GM18868 (cell line): Measurements from ENCODE around the gene C12orf42.
A peak's percentile ranks its signal among the peaks of the same experiment; 100 is the strongest.
"Not testable (repeated sequence)": the region's sequence is repeated elsewhere in the genome, so short reads cannot be mapped to it uniquely, and the experiment has no call there.

ENCODE experiments used
- ATAC-seq: cut with Tn5 transposase; IDR thresholded peaks from one replicate; pipeline ENCODE4 v1.9.1; 2021; ENCODE audit warnings: mild to moderate bottlenecking, moderate library complexity; ENCODE audit not compliant: unreplicated experiment

C12orf42 gene

GRCh38 chr12:103425674-103426073, 70.1 kb downstream of the C12orf42 start:
- ATAC-seq, result not testable (repeated sequence)

DNA sequence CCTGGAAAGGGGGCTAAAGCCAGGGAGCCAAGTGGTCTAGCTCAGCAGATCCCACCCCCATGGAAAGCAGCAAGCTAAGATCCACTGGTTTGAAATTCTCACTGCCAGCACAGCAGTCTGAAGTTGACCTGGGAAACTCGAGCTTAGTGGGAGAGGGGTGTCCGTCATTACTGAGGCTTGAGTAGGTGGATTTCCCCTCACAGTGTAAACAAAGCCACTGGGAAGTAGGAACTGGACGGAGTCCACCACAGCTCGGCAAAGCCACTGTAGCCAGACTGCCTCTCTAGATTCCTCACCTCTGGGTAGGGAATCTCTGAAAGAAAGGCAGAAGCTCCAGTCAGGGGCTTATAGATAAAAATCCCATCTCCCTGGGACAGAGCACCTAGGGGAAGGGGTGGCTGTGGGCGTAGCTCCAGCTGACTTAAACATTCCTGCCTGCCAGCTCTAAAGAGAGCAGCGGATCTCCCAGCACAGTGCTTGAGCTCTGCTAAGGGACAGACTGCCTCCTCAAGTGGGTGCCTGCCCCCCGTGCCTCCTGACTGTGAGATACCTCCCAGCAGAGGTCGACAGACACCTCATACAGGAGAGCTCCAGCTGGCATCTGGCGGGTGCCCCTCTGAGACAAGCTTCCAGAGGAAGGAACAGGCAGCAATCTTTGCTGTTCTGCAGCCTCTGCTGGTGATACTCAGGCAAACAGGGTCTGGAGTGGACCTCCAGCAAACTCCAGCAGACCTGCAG, 70.8 kb downstream of the C12orf42 start:
- not testable (repeated sequence) for ATAC-seq

- no peak for ATAC-seq
Measured at GRCh38 chr12:103423516-103423910, 72.3 kb downstream of the C12orf42 start.

- ATAC-seq, result no peak
Measured at GRCh38 chr12:103422746-103423515, 72.8 kb downstream of the C12orf42 start.

DNA sequence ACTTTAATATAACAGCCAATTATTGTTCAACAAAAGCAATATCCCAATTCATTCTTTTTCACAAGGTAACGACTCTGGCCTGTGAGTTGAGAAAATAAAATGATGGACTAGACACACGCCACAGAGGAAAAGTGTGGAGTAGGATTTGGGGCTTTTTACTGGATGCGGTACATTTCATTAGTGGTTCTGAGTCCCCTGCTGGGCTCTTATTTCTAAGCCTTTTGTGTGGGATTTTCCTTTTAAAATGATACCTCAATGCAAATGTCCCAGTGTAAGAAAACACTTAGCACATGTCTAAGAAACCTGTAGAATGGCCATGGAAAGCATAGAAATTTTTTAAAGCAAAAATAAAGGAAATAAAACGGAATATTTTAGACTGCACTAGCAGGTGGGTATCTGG, 73.4 kb downstream of the C12orf42 start:
- ATAC-seq, result no peak

DNA sequence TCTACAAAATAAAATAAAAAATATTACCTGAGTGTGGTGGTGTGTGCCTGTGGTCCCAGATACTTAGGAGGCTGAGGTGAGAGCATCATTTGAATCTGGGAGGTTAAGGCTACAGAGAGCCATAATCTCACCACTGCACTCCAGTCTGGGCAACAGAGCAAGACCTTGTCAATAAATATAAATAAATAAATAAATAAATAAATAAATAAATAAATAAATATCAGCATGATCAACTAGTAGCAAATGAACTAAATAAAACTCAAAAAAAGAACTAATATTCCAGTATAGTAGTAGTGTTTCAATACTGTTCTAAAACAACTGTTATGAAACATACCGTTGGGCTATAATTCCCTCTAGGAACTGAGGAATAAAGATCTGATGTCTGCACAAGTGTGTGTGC, 74.4 kb downstream of the C12orf42 start:
- ATAC-seq, result no peak

GRCh38 chr12:103415681-103416080, 80.1 kb downstream of the C12orf42 start:
- no peak for ATAC-seq

DNA sequence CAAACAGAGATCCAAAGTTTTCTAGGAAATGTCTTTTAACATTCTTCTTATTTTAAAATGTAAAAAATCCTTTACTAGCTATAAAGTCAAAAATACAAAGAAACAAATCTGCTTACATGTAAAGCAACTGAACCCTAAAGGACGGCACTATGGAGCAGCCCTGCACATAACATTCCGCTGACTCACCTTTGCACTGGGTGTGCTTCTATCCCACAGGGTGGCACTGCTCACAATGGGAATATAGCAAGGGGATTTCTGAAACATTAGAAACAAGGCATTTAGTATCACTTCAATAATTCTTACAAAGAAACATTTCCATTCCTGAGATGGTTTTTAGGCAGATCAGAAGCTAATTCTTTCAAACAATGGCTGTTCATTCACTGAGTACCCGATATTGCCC, 94.3 kb downstream of the C12orf42 start:
- no peak for ATAC-seq

DNA sequence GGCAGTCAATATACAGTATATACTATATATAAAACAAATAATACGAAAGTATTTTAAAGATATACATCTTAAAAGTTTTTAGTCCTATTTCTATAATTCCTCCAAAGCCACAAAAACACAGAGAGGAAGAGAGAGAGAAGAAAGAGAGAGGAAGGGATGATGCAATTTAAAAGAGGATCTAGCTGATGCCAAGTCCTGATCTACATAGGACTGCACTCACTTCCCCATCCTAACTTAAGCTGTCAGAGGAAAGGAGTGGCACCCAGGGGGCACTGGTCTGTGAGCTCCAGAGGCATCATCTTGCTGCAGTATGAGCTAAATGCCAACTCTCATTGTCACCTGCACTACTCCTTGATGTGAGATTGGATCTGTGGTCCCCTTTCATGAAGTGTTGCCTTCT, 95.8 kb downstream of the C12orf42 start:
- ATAC-seq, result no peak

- ATAC-seq, result no peak
Measured at GRCh38 chr12:103397536-103397935, 98.2 kb downstream of the C12orf42 start.

GRCh38 chr12:103392722-103393121, 103.0 kb downstream of the C12orf42 start:
- ATAC-seq, result peak; percentile 63

DNA sequence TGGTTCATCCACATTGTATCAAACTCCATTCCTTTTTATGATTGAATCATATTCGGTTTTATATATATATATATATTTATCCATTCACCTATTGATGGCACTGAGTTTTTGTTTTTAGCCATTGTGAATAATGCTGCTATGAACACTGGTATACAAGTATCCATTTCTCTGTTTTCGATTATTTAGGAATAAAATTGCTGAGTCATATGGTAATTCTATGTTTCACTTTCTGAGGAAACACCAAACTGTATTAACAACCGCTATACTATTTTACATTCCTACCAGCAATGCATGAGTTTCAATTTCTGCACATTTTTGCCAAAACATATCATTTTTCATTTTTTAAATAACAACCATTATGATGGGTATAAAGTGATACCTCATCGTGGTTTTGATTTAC, 104.7 kb downstream of the C12orf42 start:
- ATAC-seq, result no peak

- no peak for ATAC-seq
Measured at GRCh38 chr12:103387385-103387784, 108.4 kb downstream of the C12orf42 start.

DNA sequence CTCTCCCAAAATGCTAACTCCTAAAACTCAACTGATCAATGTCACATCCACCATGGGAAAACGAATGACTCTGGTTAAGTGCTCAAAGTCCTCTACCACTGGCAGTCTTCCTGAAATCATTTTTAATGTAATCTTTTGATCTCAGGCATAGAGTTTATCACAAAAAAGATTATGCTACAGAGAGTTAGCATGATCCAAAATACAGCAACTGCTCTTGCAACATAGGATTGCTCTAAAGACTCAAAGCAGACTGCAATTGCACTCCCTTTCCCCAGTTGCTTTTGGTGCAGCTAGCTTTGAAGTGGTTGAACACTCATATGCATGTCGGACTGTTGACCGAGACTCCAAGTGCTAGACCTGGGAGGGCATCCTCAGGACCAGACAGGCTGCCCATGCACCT, 109.3 kb downstream of the C12orf42 start:
- no peak for ATAC-seq

DNA sequence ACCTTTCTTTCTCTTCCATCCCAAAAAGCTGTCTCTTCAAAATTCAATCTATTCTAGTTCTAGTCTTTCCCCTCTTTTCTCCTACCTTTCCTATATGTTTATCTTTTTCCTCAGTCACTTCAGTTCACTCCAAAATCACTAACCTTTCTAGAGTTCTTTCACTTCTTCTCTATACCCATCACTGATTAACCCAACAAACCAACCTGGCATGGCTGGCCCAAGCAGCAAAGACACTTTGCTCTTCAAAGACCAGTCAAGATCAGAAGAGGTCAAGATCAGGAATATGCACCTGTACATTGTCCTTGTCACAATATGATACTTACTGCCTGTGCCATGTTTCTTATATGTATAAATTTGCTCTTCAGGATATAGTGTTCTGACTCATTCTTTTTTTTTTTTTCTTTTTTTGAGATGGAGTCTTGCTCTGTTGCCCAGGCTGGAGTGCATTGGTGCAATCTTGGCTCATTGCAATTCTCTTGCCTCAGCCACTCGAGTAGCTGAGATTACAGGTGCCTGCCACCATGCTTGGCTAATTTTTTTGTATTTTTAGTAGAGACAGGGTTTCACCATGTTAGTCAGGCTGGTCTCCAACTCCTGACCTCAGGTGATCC, 112.9 kb downstream of the C12orf42 start:
- no peak for ATAC-seq

- no peak for ATAC-seq
Measured at GRCh38 chr12:103382119-103382518, 113.6 kb downstream of the C12orf42 start.

DNA sequence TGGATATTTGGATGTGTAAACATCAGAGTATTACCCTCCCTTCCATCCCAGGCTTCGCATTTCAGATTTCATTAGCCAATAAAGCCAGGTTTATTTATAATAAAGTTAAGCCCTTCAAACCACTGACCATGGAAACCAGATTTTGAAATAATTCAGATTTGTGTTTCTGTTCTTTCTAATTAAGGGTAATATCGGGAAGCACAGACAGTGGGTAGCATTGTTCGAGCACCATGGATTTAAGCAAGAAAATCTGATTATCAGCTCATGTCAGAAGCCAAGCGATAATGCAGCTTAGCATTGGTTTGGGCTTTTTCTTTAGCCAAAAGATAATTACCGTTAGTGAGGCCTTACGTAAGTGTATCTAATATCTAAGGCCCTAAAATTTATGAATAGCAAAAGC, 116.1 kb downstream of the C12orf42 start:
- no peak for ATAC-seq

- no peak for ATAC-seq
Measured at GRCh38 chr12:103373088-103373523, 122.7 kb downstream of the C12orf42 start.

DNA sequence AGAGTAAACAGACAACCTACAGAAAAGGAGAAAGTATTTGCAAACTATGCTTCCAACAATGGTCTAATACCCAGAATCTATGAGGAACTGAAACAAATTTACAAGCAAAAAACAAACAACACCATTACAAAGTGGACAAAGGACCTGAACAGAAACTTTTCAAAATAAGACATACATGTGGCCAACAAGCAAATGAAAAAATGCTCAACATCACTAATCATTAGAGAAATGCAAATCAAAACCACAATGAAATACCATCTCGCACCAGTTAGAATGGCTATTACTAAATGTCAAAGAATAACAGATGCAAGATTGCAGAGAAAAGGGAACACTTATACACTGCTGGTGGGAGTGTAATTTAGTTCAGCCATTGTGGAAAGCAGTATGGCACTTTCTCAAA, 125.8 kb downstream of the C12orf42 start:
- peak; percentile 70 for ATAC-seq

GRCh38 chr12:103368167-103368566, 127.6 kb downstream of the C12orf42 start:
- no peak for ATAC-seq

DNA sequence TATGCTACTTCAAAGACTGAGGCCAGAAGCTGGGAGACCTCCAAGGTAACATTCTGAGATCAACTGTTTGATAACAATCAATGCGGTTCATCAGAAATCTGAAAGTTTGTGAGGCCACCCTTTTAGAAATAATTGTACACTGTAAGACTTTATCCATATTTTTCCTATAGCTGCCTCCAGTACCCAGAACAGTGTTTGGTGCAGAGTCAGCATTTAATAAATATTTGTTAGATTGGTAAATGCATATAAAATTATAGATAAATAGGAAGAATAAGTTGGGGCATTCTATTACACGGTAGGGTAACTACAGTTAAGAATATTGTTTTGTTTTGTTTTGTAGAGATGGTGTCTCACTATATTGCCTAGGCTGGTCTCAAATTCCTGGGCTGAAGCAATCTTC, 141.4 kb downstream of the C12orf42 start:
- no peak for ATAC-seq

DNA sequence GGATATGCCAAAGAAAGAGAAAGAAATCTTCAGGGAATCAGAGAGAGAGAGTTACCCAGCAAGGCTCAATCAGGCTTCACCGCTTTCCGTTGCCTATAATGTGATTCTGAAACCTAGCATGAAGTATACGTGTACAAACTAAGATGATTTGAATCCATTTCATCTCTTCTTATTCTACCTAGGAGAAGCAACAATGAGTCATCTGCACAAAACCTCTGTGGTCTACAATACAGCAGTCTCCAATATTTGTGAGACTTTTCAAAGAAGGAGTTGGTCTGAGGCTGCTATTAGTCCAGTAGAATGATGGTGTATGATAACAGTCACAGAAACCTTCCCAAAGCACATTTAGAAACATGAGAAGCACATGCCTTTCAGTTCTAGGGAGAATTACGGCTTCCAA, 141.9 kb downstream of the C12orf42 start:
- no peak for ATAC-seq
